Memory B cell (primary cell): ENCODE measurements around the gene CFAP74.
"Not testable (repeated sequence)": the region's sequence is repeated elsewhere in the genome, so short reads cannot be mapped to it uniquely, and the experiment has no call there.

Source experiments
- ATAC-seq: fragments of 150-1000 bp; cut with Tn5 transposase; 2 replicates; pipeline ENCODE4 v1.10.0; 2021; ENCODE audit warnings: low read depth, mild to moderate bottlenecking, moderate library complexity
- DNase-seq, 2 donors: peaks; one replicate each; pipeline ENCODE4 v3.0.0; 2022; ENCODE audit warnings: low spot score in 2 of 2
- H3K27ac Mint-ChIP-seq: one replicate; pipeline ENCODE4 v1.8.0; 2022; ENCODE audit warnings: mild to moderate bottlenecking, moderate library complexity, mixed read lengths
- H3K27me3 Mint-ChIP-seq: one replicate; pipeline ENCODE4 v1.8.0; 2022; ENCODE audit warnings: mixed read lengths
- H3K36me3 Mint-ChIP-seq: one replicate; pipeline ENCODE4 v1.8.0; 2022; ENCODE audit warnings: mild to moderate bottlenecking, mixed read lengths
- H3K4me1 Mint-ChIP-seq: one replicate; pipeline ENCODE4 v1.8.0; 2022; ENCODE audit warnings: mixed read lengths
- H3K4me3 Mint-ChIP-seq: one replicate; pipeline ENCODE4 v1.8.0; 2022; ENCODE audit warnings: mild to moderate bottlenecking, moderate library complexity, mixed read lengths
- H3K9me3 Mint-ChIP-seq: one replicate; pipeline ENCODE4 v1.8.0; 2022; ENCODE audit warnings: mixed read lengths

Gene CFAP74

GRCh38 chr1:1996207-1996651 lies 7.4 kb downstream of the CFAP74 start:
- peaks cover 24% of the 10 kb centered on the region for H3K27me3 Mint-ChIP-seq
- ATAC-seq (no peak), DNase-seq (no peak)
- no peak overlapping the region for H3K4me3 Mint-ChIP-seq
- no peaks in the 10 kb centered on the region for H3K4me1 Mint-ChIP-seq
- H3K9me3 Mint-ChIP-seq: no peaks in the 10 kb centered on the region
- no peaks in the 10 kb centered on the region for H3K36me3 Mint-ChIP-seq
- no peak overlapping the region for H3K27ac Mint-ChIP-seq

DNA sequence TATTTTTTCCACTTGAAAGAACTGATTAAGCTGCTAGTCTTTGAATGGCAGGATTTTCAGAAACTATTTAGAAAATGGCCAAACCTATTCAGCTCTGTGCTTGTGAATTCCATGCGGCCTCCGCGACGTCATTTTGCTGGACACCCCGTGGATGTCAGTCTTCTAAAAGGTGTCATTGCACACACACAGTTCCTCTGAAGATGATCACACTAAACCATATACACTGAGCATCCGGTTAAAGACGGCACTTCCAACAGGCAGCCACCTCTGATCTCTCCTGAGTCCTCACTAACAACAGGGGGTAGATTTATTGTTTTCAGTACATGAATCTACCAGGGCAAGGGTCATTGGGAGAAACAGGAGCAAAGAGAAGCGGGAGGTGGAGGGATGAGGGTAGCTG lies 9.1 kb downstream of the CFAP74 start:
- H3K36me3 Mint-ChIP-seq: no peaks in the 10 kb centered on the region
- H3K27ac Mint-ChIP-seq: no peak overlapping the region
- H3K4me3 Mint-ChIP-seq: no peak overlapping the region
- no peak for ATAC-seq
- H3K9me3 Mint-ChIP-seq: no peaks in the 10 kb centered on the region
- peaks cover 15% of the 10 kb centered on the region for H3K27me3 Mint-ChIP-seq
- DNase-seq: no peak
- no peaks in the 10 kb centered on the region for H3K4me1 Mint-ChIP-seq

DNA sequence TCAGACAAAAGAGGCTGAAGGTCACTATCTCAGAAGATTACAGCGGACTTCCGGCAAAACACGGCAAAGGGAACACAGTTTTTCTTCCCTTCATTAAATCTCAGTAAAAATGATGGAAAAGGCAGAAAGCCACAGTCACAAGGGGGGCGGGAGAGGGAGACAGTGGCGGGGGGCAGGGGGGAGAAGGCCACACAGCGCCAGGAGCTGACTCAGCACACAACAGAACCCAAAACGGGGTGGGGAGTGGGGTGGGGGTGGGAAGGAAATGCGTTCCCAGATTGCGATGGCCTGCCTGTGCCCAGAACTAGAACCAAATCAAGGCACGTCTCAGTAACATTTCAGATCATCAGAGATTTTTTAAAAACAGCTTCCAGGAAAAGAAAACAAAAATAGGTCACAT lies 13.4 kb downstream of the CFAP74 start:
- Mint-ChIP-seq H3K9me3 (no peaks in the 10 kb centered on the region), H3K27ac (no peak overlapping the region), H3K36me3 (no peaks in the 10 kb centered on the region), H3K4me1 (no peaks in the 10 kb centered on the region), H3K27me3 (peaks cover 4% of the 10 kb centered on the region), H3K4me3 (no peak overlapping the region)
- DNase-seq: no peak
- no peak for ATAC-seq

- DNase-seq (no peak), ATAC-seq (no peak)
- no peak overlapping the region for H3K27ac Mint-ChIP-seq
- no peaks in the 10 kb centered on the region for H3K9me3 Mint-ChIP-seq
- H3K27me3 Mint-ChIP-seq: peaks cover 3% of the 10 kb centered on the region
- H3K4me3 Mint-ChIP-seq: no peak overlapping the region
- H3K4me1 Mint-ChIP-seq: no peaks in the 10 kb centered on the region
- no peaks in the 10 kb centered on the region for H3K36me3 Mint-ChIP-seq
These were observed 13.8 kb downstream of the CFAP74 start for GRCh38 chr1:1989789-1990188.

DNA sequence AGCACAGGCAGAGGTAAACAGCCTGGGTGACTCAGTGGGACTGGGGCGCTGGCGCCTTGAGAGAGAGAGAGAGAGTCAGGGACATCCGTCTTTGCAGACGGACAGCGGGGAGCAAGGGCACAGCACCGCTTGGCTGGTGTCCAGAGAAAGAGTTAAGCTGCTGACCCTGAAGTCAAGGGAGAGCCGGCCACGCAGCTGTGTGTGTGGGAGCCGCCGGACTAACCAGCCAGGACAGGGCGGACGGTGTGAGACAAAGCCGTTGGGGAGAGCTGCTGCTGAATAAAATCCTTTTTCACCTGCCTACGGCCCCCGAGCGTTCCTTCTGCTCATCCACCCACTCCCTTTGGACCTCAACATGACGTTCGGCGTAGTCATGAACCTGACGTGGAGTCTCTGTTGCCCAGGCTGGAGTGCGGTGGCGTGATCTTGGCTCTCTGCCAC lies 14.5 kb downstream of the CFAP74 start:
- no peak overlapping the region for H3K4me3 Mint-ChIP-seq
- no peak for ATAC-seq

GRCh38 chr1:1988061-1988945 lies 15.3 kb downstream of the CFAP74 start:
- Mint-ChIP-seq H3K4me3 (no peak overlapping the region), H3K36me3 (no peaks in the 10 kb centered on the region), H3K27ac (no peak overlapping the region), H3K9me3 (no peaks in the 10 kb centered on the region), H3K4me1 (no peaks in the 10 kb centered on the region), H3K27me3 (no peaks in the 10 kb centered on the region)
- ATAC-seq: no peak
- no peak for DNase-seq

More for the DNA sequence above, 14.5 kb downstream of the CFAP74 start:
- no peak for DNase-seq
- Mint-ChIP-seq H3K27ac (no peak overlapping the region), H3K9me3 (no peaks in the 10 kb centered on the region), H3K36me3 (no peaks in the 10 kb centered on the region), H3K27me3 (no peaks in the 10 kb centered on the region), H3K4me1 (no peaks in the 10 kb centered on the region)

DNA sequence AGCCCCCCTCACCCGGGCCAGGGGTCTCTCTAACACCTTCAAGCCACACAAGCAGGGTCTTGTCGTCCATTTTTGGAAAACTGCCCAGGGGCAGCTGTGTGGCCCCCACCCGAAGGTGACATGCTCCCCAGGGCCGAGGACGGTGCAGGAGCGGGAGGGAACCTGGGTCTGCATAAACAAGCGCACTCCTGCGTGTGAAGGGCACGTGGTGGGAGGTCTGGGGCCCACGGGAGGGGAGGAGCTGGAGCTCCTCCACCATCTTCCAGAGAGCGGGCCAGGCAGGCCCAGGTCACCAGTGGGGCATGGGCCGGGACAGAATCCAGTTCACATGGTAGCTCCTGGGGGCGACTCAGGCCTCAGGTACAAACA lies 16.5 kb downstream of the CFAP74 start:
- Mint-ChIP-seq H3K36me3 (no peaks in the 10 kb centered on the region), H3K9me3 (no peaks in the 10 kb centered on the region), H3K4me3 (no peak overlapping the region), H3K27ac (no peak overlapping the region), H3K4me1 (no peaks in the 10 kb centered on the region), H3K27me3 (no peaks in the 10 kb centered on the region)
- DNase-seq (no peak), ATAC-seq (no peak)

GRCh38 chr1:1986451-1987141 lies 17.0 kb downstream of the CFAP74 start:
- Mint-ChIP-seq H3K9me3 (no peaks in the 10 kb centered on the region), H3K27me3 (no peaks in the 10 kb centered on the region), H3K4me3 (no peak overlapping the region), H3K36me3 (no peaks in the 10 kb centered on the region), H3K4me1 (no peaks in the 10 kb centered on the region), H3K27ac (no peak overlapping the region)
- ATAC-seq (no peak), DNase-seq (no peak)

- H3K4me1 Mint-ChIP-seq: no peaks in the 10 kb centered on the region
- DNase-seq (no peak), ATAC-seq (no peak)
- H3K36me3 Mint-ChIP-seq: no peaks in the 10 kb centered on the region
- H3K4me3 Mint-ChIP-seq: no peak overlapping the region
- H3K27ac Mint-ChIP-seq: no peak overlapping the region
- no peaks in the 10 kb centered on the region for H3K9me3 Mint-ChIP-seq
- H3K27me3 Mint-ChIP-seq: no peaks in the 10 kb centered on the region
These were observed 18.1 kb downstream of the CFAP74 start for GRCh38 chr1:1985375-1986050.

DNA sequence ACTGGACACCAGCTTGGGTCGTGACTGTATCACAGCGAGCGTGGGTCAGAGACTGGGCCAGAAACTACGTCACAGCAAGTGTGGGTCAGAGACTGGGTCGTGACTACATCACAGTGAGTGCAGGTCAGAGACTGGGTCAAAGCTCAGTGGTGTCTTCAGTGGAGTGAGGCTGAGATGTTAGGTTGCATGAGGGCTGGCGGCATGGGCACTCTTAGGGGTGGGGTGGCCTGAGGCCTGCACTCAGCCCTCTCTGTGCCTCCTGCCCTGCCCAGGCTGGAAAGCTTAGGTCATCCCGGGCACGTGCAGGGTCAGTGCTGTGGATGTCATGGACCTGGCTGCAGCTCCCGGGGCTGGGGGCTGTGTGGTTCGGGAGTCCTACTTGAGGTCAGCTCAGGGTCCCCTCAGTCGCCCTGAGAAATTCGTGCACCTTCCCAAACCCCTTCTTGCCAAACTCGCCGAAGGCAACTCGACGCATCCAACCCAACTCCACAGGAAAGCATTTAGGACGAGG lies 19.0 kb downstream of the CFAP74 start:
- Mint-ChIP-seq H3K36me3 (no peaks in the 10 kb centered on the region), H3K4me3 (no peak overlapping the region), H3K27me3 (no peaks in the 10 kb centered on the region), H3K4me1 (no peaks in the 10 kb centered on the region), H3K27ac (no peak overlapping the region), H3K9me3 (no peaks in the 10 kb centered on the region)
- no peak for ATAC-seq
- DNase-seq: no peak

DNA sequence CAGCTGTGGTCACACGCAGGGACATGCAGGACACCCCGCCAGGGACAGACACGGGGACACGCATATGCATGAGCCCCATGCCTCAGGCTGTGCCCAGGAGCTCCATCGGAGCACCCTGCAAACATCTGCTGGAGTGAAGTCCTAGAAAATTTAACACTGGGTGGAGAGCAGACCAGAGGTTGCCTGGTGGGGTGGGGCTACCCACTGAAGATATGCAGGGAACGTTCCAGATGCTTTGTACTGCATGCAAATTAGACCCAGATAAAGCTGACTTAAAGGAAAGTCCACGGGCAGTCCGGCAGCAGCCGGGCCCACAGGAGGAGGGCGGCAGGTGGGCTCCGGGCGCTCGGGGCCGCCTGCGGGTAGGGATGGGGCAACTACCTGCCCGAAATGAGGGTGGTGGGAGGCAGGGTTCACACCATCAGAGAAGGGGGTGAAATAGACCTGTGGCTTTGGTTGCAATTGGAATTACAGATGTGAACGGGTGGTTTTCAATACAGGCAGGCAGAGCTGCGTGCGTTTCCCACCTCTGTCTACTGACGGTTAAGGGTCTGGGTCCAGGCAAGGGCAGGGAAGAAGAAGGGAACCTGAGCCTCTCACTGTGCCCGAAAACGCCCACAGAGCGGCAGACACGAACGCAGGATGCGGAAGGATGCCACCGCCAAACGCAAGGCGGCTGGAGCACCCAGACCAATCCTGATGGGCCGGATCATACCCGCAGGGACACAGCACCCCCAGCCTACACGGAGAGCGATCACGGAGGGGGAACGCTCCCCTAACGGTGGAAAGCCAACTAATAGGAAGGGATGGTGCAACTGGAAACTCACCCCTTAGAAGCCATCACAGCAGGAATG lies 21.0 kb downstream of the CFAP74 start:
- no peak for ATAC-seq
- H3K9me3 Mint-ChIP-seq: no peaks in the 10 kb centered on the region
- no peaks in the 10 kb centered on the region for H3K36me3 Mint-ChIP-seq
- H3K4me3 Mint-ChIP-seq: no peak overlapping the region
- no peaks in the 10 kb centered on the region for H3K4me1 Mint-ChIP-seq
- H3K27ac Mint-ChIP-seq: no peak overlapping the region
- H3K27me3 Mint-ChIP-seq: no peaks in the 10 kb centered on the region
- DNase-seq: no peak

- not testable (repeated sequence) for H3K27ac Mint-ChIP-seq, H3K27me3 Mint-ChIP-seq, DNase-seq, ATAC-seq, H3K36me3 Mint-ChIP-seq, H3K4me3 Mint-ChIP-seq, H3K9me3 Mint-ChIP-seq, H3K4me1 Mint-ChIP-seq
These were observed 21.8 kb downstream of the CFAP74 start for GRCh38 chr1:1981631-1982327.

GRCh38 chr1:1981142-1981500 lies 22.5 kb downstream of the CFAP74 start:
- no peak for DNase-seq
- H3K27ac Mint-ChIP-seq: no peak overlapping the region
- H3K4me3 Mint-ChIP-seq: no peak overlapping the region
- H3K4me1 Mint-ChIP-seq: no peaks in the 10 kb centered on the region
- no peaks in the 10 kb centered on the region for H3K27me3 Mint-ChIP-seq
- no peaks in the 10 kb centered on the region for H3K9me3 Mint-ChIP-seq
- ATAC-seq: no peak
- no peaks in the 10 kb centered on the region for H3K36me3 Mint-ChIP-seq
